HepG2 (cell line): ENCODE results near the gene PTPRM. TPM values are rescaled to one million over a fixed set of nuclear protein-coding genes. Genes with fewer than 3 reads are reported as not detected.

Source experiments
- ATAC-seq: fragments of 200-7000 bp; cut with Tn5 transposase; 3 replicates; pipeline ENCODE4 v1.9.1; 2020; ENCODE audit warnings: mild to moderate bottlenecking, moderate library complexity
- BruUV-seq: library from RNA; stranded (reverse); fragments of 400-500 nt; replicated peaks from 2 replicates; lab custom pipeline; 2021; lab: Mats Ljungman, UMichigan
- CTCF ChIA-PET: fragments of 300-600 bp; formaldehyde crosslinking; extraction: SDS; loops from one replicate; lab custom pipeline; 2021; ENCODE audit warnings: low total read pairs, inconsistent platforms, low intra/inter-chr PET ratio; lab: Yijun Ruan, JAX
- POLR2A ChIA-PET: fragments of 350-600 bp; sonication (Branson Sonifier 250); formaldehyde crosslinking; loops from one replicate; lab custom pipeline; 2020; ENCODE audit warnings: antibody characterized with exemption, inconsistent platforms; lab: Yijun Ruan, JAX
- DNase-seq: peaks from one replicate; pipeline ENCODE4 v3.0.0-alpha.2; 2015; ENCODE audit warnings: low spot score
- FAIRE-seq: peaks from 3 replicates; lab custom pipeline; 2011; peaks lifted over from hg19 to GRCh38; lab: Jason Lieb, UNC
- H2AFZ ChIP-seq: one replicate; pipeline ENCODE4 v1.6.1; 2011; ENCODE audit warnings: low read length, inconsistent platforms
- H3K27ac ChIP-seq: fragments of 300-600 bp; 3 replicates; pipeline ENCODE4 v1.8.0; 2011; ENCODE audit warnings: mixed run types, mild to moderate bottlenecking, mixed read lengths, low read length, inconsistent platforms; ENCODE audit not compliant: insufficient read depth; ENCODE audit errors: extremely low read length
- H3K27me3 ChIP-seq, 2 experiments: fragments of 200-600 bp in 1 of 2; 2 replicates in 1 of 2; 3 replicates in 1 of 2; pipeline versions ENCODE4 v1.6.0 to v1.8.0; 2011; ENCODE audit warnings: low read length in 2 of 2, mild to moderate bottlenecking in 2 of 2, moderate library complexity in 2 of 2, inconsistent platforms in 1 of 2; ENCODE audit not compliant: insufficient read depth in 2 of 2, control insufficient read depth in 1 of 2
- H3K36me3 ChIP-seq, 2 experiments: fragments of 200-600 bp in 1 of 2; replicated peaks in 1 of 2; 2 replicates in 1 of 2; 3 replicates in 1 of 2; pipeline versions ENCODE4 v1.5.1 to v1.8.0; 2011; ENCODE audit warnings: low read length in 2 of 2, inconsistent platforms in 1 of 2; ENCODE audit not compliant: insufficient read depth in 2 of 2, control insufficient read depth in 1 of 2
- H3K4me1 ChIP-seq: 2 replicates; pipeline ENCODE4 v1.5.1; 2012; ENCODE audit warnings: low read length, inconsistent platforms; ENCODE audit not compliant: insufficient read depth
- H3K4me2 ChIP-seq: 2 replicates; pipeline ENCODE4 v1.6.0; 2011; ENCODE audit warnings: low read depth, low read length, inconsistent platforms
- H3K4me3 ChIP-seq, 3 experiments: fragments of 200-600 bp in 1 of 3; sonication (generic), shearing (Covaris generic) in 1 of 3; replicated peaks in 1 of 3; 2 replicates each; pipeline ENCODE4 v1.5.1; 2011 to 2016; ENCODE audit warnings: low read length in 3 of 3, inconsistent platforms in 2 of 3, low read depth in 2 of 3, mild to moderate bottlenecking in 2 of 3, control low read depth in 1 of 3, mixed read lengths in 1 of 3; ENCODE audit not compliant: insufficient read depth in 1 of 3
- H3K79me2 ChIP-seq: one replicate; pipeline ENCODE4 v1.6.1; 2011; ENCODE audit warnings: low read length, inconsistent platforms; ENCODE audit not compliant: insufficient read depth
- H3K9ac ChIP-seq: 2 replicates; pipeline ENCODE4 v1.6.0; 2011; ENCODE audit warnings: mild to moderate bottlenecking, low read depth, low read length, inconsistent platforms; ENCODE audit not compliant: insufficient read depth
- H3K9me3 ChIP-seq: 2 replicates; pipeline ENCODE4 v1.5.1; 2012; ENCODE audit warnings: mild to moderate bottlenecking, low read length
- H4K20me1 ChIP-seq: 2 replicates; pipeline ENCODE4 v1.6.0; 2011; ENCODE audit warnings: inconsistent platforms, mild to moderate bottlenecking, low read length, moderate library complexity; ENCODE audit not compliant: insufficient read depth
- CBX5 ChIP-seq: sonication (generic); formaldehyde crosslinking; IDR thresholded peaks from 2 replicates; pipeline ENCODE4 v1.4.0; 2020; ENCODE audit warnings: missing genetic modification reagents, borderline replicate concordance
- GABPA ChIP-seq, 2 experiments: IDR thresholded peaks; 2 replicates each; pipeline ENCODE4 v1.6.1; 2011 to 2016; ENCODE audit warnings: low read depth in 2 of 2, low read length in 1 of 2, missing biosample characterization in 1 of 2, missing genetic modification characterization in 1 of 2
- HMG20A ChIP-seq: IDR thresholded peaks from 2 replicates; pipeline ENCODE4 v1.6.1; 2016; ENCODE audit warnings: borderline replicate concordance
- HMGA1 ChIP-seq: sonication (generic); formaldehyde crosslinking; conservative IDR thresholded peaks from 2 replicates; pipeline ENCODE4 v1.4.0; 2020; ENCODE audit warnings: missing genetic modification reagents
- MAFF ChIP-seq: IDR thresholded peaks from 2 replicates; pipeline ENCODE4 v1.6.1; 2011; ENCODE audit warnings: low read depth, low read length, improper control_type of control experiment
- MAFK ChIP-seq, 2 experiments: IDR thresholded peaks in 1 of 2; conservative IDR thresholded peaks in 1 of 2; 2 replicates each; pipeline ENCODE4 v1.6.1; 2011; ENCODE audit warnings: improper control_type of control experiment in 2 of 2, low read length in 2 of 2
- REPIN1 ChIP-seq: sonication (generic); formaldehyde crosslinking; IDR thresholded peaks from 2 replicates; pipeline ENCODE4 v1.8.0; 2022; ENCODE audit warnings: missing genetic modification reagents, low read depth, mild to moderate bottlenecking, borderline replicate concordance
- SOX13 ChIP-seq, 3 experiments: fragments of 450-650 bp in 1 of 3; sonication (generic) in 1 of 3; formaldehyde crosslinking in 1 of 3; IDR thresholded peaks in 2 of 3; conservative IDR thresholded peaks in 1 of 3; 2 replicates each; pipeline versions ENCODE4 v1.5.0 to v1.6.1; 2016 to 2020; ENCODE audit warnings: antibody characterized with exemption in 1 of 3, mild to moderate bottlenecking in 1 of 3, missing compliant biosample characterization in 1 of 3, missing genetic modification reagents in 1 of 3, moderate library complexity in 1 of 3
- WGBS: methylation state at CpG from one replicate; pipeline ENCODE4 v1.1.6; 2017; ENCODE audit warnings: low lambda C conversion rate; 5-methylcytosine and 5-hydroxymethylcytosine counted together
- in situ Hi-C: cut with HindIII; loops from 2 replicates; pipeline ENCODE4 v1.10.0; 2017; ENCODE audit warnings: low pct_unique_long_range_greater_than_20kb; ENCODE audit not compliant: extremely low pct_ligation_motif_present
- intact Hi-C: fragments of 100-400 bp; cut with micrococcal nuclease; formaldehyde crosslinking; loops from one replicate; pipeline ENCODE4 v1.10.0; 2022; ENCODE audit not compliant: unreplicated experiment
- polyA plus RNA-seq, 8 experiments: library from polyadenylated mRNA; depleted of rRNA in 3 of 8; stranded (reverse) in 7 of 8; unstranded in 1 of 8; fragments of >200 nt; fragmentation: Illumina TruSeq in 4 of 8; extraction: Trizol in 4 of 8; gene quantifications; 2 replicates each; pipeline versions ENCODE4 v1.2.1 to v1.2.3, GENCODE V29; 2011 to 2016; ENCODE audit warnings: low read depth in 4 of 8, missing spikeins in 1 of 8, mixed read lengths in 1 of 8; ENCODE audit not compliant: insufficient read depth in 1 of 8
- total RNA-seq, 5 experiments: library from RNA; depleted of rRNA; stranded (reverse); fragments of >200 nt; fragmentation: Illumina TruSeq; extraction: Trizol; gene quantifications; 2 replicates each; pipeline ENCODE4 v1.2.3, GENCODE V29; 2016; ENCODE audit warnings: low read depth in 1 of 5
- TF ChIP-seq, protein P1 (sequence below): sonication (generic); formaldehyde crosslinking; IDR thresholded peaks from 2 replicates; pipeline ENCODE4 v1.4.0; 2020; ENCODE audit warnings: low read depth, mild to moderate bottlenecking, missing genetic modification reagents

The PTPRM gene
- total and polyA plus RNA-seq, 2 of the 13 experiments (the other 11 are each of a cell fraction or from before 2014, with no cell fraction given) = 12.6 to 108 TPM

GRCh38 chr18:7598167-7599047 is 31.3 kb downstream of the PTPRM start:
- Histone ChIP-seq H4K20me1 (no peaks in the 10 kb centered on the region), H3K4me2 (no peak overlapping the region), H3K27me3 (no peaks in the 10 kb centered on the region), H3K4me1 (peaks cover 39% of the 10 kb centered on the region), H3K9ac (no peak overlapping the region), H3K27ac (no peak overlapping the region), H3K4me3 (no peak overlapping the region), H3K79me2 (peaks cover 15% of the 10 kb centered on the region), H3K9me3 (no peaks in the 10 kb centered on the region), H2AFZ (no peak overlapping the region), H3K36me3 (no peaks in the 10 kb centered on the region)
- BruUV-seq = no TSS peak
- ATAC-seq (no peak), FAIRE-seq (no peak), DNase-seq (no peak)
- intact Hi-C loops (no loop called here), in situ Hi-C loops (no loop called here)
- TF ChIP-seq, protein P1, sequence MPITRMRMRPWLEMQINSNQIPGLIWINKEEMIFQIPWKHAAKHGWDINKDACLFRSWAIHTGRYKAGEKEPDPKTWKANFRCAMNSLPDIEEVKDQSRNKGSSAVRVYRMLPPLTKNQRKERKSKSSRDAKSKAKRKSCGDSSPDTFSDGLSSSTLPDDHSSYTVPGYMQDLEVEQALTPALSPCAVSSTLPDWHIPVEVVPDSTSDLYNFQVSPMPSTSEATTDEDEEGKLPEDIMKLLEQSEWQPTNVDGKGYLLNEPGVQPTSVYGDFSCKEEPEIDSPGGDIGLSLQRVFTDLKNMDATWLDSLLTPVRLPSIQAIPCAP = no peak
- TF ChIP-seq MAFK (conservative IDR thresholded peaks at IDR 0.05 in 1 of 2, IDR thresholded peaks at IDR 0.05 in 1 of 2; ENCODE audit: low read length in 2 of 2) (peak; percentile 95 to 98), HMG20A (CRISPR knock-in tag) (no peak), MAFF (peak; percentile 96), HMGA1 (CRISPR knock-in tag) (no peak)
- CTCF ChIA-PET = no interaction called here
- POLR2A ChIA-PET = interaction anchor here (0.7 kb wide), 1 partner anchor 818 kb away, joined by 3 read pairs; no protein-coding TSS in a partner anchor
- WGBS = 98% methylated on average over 7 of the region's 7 CpGs

GRCh38 chr18:7600036-7600435 is 32.9 kb downstream of the PTPRM start:
- no peak overlapping the region for H3K4me3 ChIP-seq
- no TSS peak for BruUV-seq
- WGBS = 98% methylated on average over 6 of the region's 6 CpGs
- no peak overlapping the region for H3K9ac ChIP-seq
- H3K9me3 ChIP-seq = no peaks in the 10 kb centered on the region
- DNase-seq (no peak), ATAC-seq (no peak), FAIRE-seq (no peak)
- H3K4me1 ChIP-seq = peaks cover 48% of the 10 kb centered on the region
- ChIA-PET CTCF (no interaction called here), POLR2A (no interaction called here)
- no peaks in the 10 kb centered on the region for H3K27me3 ChIP-seq
- H2AFZ ChIP-seq = no peak overlapping the region
- no peak overlapping the region for H3K27ac ChIP-seq
- no peak overlapping the region for H3K4me2 ChIP-seq
- in situ Hi-C loops = no loop called here
- no peak for TF ChIP-seq GABPA (IDR thresholded peaks at IDR 0.05; ENCODE audit: low read depth, low read length)
- TF ChIP-seq GABPA (CRISPR knock-in tag; IDR thresholded peaks at IDR 0.05; ENCODE audit: low read depth) = no peak
- no peak for TF ChIP-seq SOX13 (IDR thresholded peaks at IDR 0.05)
- TF ChIP-seq SOX13 (CRISPR knock-in tag; conservative IDR thresholded peaks at IDR 0.05 in 1 of 2, IDR thresholded peaks at IDR 0.05 in 1 of 2) = no peak
- TF ChIP-seq CBX5 (CRISPR knock-in tag) = no peak
- TF ChIP-seq REPIN1 (CRISPR knock-in tag) = no peak
- H3K36me3 ChIP-seq = no peaks in the 10 kb centered on the region
- intact Hi-C loops = no loop called here
- H3K79me2 ChIP-seq = peaks cover 13% of the 10 kb centered on the region
- no peaks in the 10 kb centered on the region for H4K20me1 ChIP-seq
